Measurements from ENCODE around the gene ASZ1.

ASZ1 gene

GRCh38 chr7:117323305-117323850 lies 103.9 kb downstream of the ASZ1 start:
- WGBS = 1% methylated on average over 25 of the region's 25 CpGs
- peaks cover 11% of the 10 kb centered on the region for H3K9me3 ChIP-seq (ENCODE audit: control insufficient read depth, low read length)
- no peak overlapping the region for H2BK12ac ChIP-seq (ENCODE audit: low read length in 2 of 2)
- DNase-seq = peak; percentile 57
- no peak overlapping the region for H3K4ac ChIP-seq (ENCODE audit: low read depth in 1 of 2, low read length in 2 of 2)
- no peak overlapping the region for H2AK5ac ChIP-seq (ENCODE audit: low read length, severe bottlenecking)
- peak overlapping the region; percentile 57 for H3K9ac ChIP-seq (ENCODE audit: low read length)
- H4K8ac ChIP-seq (ENCODE audit: low read length) = no peak overlapping the region
- peaks cover 16 to 27% of the 10 kb centered on the region in 2 experiments for H3K27me3 ChIP-seq (ENCODE audit: control insufficient read depth in 1 of 2, insufficient read depth in 1 of 2, low read length in 2 of 2)
- peak overlapping the region; percentile 61 to 80 for H3K4me3 ChIP-seq (ENCODE audit: insufficient read depth in 1 of 2, low read depth in 1 of 2, low read length in 2 of 2)
- no peaks in the 10 kb centered on the region for H3K79me1 ChIP-seq (replicated peaks; ENCODE audit: low read length, poor library complexity, severe bottlenecking)
- H4K91ac ChIP-seq (ENCODE audit: low read length) = no peak overlapping the region
- peaks cover 22% of the 10 kb centered on the region for H3K4me1 ChIP-seq (ENCODE audit: control insufficient read depth, insufficient read depth, low read depth, low read length)
- no peak overlapping the region for H3K14ac ChIP-seq (ENCODE audit: low read length in 2 of 2)
- no peak overlapping the region for H2BK5ac ChIP-seq (ENCODE audit: low read depth, low read length, poor library complexity, severe bottlenecking)
- no peak overlapping the region for H3K18ac ChIP-seq (ENCODE audit: low read depth in 1 of 2, low read length in 2 of 2)
- no peak overlapping the region for H2BK120ac ChIP-seq (ENCODE audit: low read depth, low read length)
- H2BK15ac ChIP-seq (ENCODE audit: low read depth, poor library complexity, severe bottlenecking) = no peak overlapping the region
- H3K4me2 ChIP-seq (ENCODE audit: low read length, poor library complexity, severe bottlenecking) = peak overlapping the region; percentile 91
- no peak overlapping the region for H2AFZ ChIP-seq (ENCODE audit: low read depth, low read length)
- no peak overlapping the region for H3K27ac ChIP-seq (ENCODE audit: low read length, poor library complexity, severe bottlenecking)
- H3K36me3 ChIP-seq (ENCODE audit: control insufficient read depth in 1 of 2, insufficient read depth in 2 of 2, low read depth in 1 of 2, low read length in 2 of 2) = peaks cover 0 to 3% of the 10 kb centered on the region in 2 experiments
- no peak overlapping the region for H3K23ac ChIP-seq (ENCODE audit: low read length in 2 of 2)

GRCh38 chr7:117322741-117323304 lies 104.5 kb downstream of the ASZ1 start, which contains the start of gene WNT2:
Gene WNT2 (minus strand): TSS chr7:117323058. CDS start chr7:117322989, 69 bp downstream.
- DNase-seq = no peak
- Histone ChIP-seq H2AK5ac (ENCODE audit: low read length, severe bottlenecking) (no peak within 1 kb of the TSS), H2BK120ac (ENCODE audit: low read depth, low read length) (no peak within 1 kb of the TSS), H3K4ac (ENCODE audit: low read depth in 1 of 2, low read length in 2 of 2) (no peak within 1 kb of the TSS), H2BK5ac (ENCODE audit: low read depth, low read length, poor library complexity, severe bottlenecking) (no peak within 1 kb of the TSS), H3K23ac (ENCODE audit: low read length in 2 of 2) (no peak within 1 kb of the TSS), H3K4me2 (ENCODE audit: low read length, poor library complexity, severe bottlenecking) (peak within 1 kb of the TSS; percentile 91), H3K36me3 (ENCODE audit: control insufficient read depth in 1 of 2, insufficient read depth in 2 of 2, low read depth in 1 of 2, low read length in 2 of 2) (peaks cover 0 to 3% of the 10 kb centered on the region in 2 experiments), H3K27ac (ENCODE audit: low read length, poor library complexity, severe bottlenecking) (no peak within 1 kb of the TSS), H2BK12ac (ENCODE audit: low read length in 2 of 2) (no peak within 1 kb of the TSS), H3K4me1 (ENCODE audit: control insufficient read depth, insufficient read depth, low read depth, low read length) (peaks cover 22% of the 10 kb centered on the region), H3K27me3 (ENCODE audit: control insufficient read depth in 1 of 2, insufficient read depth in 1 of 2, low read length in 2 of 2) (peaks cover 16 to 27% of the 10 kb centered on the region in 2 experiments), H3K4me3 (ENCODE audit: insufficient read depth in 1 of 2, low read depth in 1 of 2, low read length in 2 of 2) (peak within 1 kb of the TSS; percentile 61 to 80), H4K8ac (ENCODE audit: low read length) (peak within 1 kb of the TSS; percentile 32), H2BK15ac (ENCODE audit: low read depth, poor library complexity, severe bottlenecking) (peak within 1 kb of the TSS; percentile 33), H3K79me1 (replicated peaks; ENCODE audit: low read length, poor library complexity, severe bottlenecking) (no peaks in the 10 kb centered on the region), H3K18ac (ENCODE audit: low read depth in 1 of 2, low read length in 2 of 2) (no peak within 1 kb of the TSS), H3K9ac (ENCODE audit: low read length) (peak within 1 kb of the TSS; percentile 57), H3K9me3 (ENCODE audit: control insufficient read depth, low read length) (peaks cover 11% of the 10 kb centered on the region), H3K14ac (ENCODE audit: low read length in 2 of 2) (no peak within 1 kb of the TSS), H4K91ac (ENCODE audit: low read length) (no peak within 1 kb of the TSS), H2AFZ (ENCODE audit: low read depth, low read length) (peak within 1 kb of the TSS; percentile 80)
- 4% methylated on average over 56 of the region's 60 CpGs for WGBS

GRCh38 chr7:117320523-117320922 lies 106.8 kb downstream of the ASZ1 start:
- Histone ChIP-seq H4K91ac (ENCODE audit: low read length) (no peak overlapping the region), H3K4me3 (ENCODE audit: insufficient read depth in 1 of 2, low read depth in 1 of 2, low read length in 2 of 2) (no peak overlapping the region), H4K8ac (ENCODE audit: low read length) (no peak overlapping the region), H3K18ac (ENCODE audit: low read depth in 1 of 2, low read length in 2 of 2) (no peak overlapping the region), H3K14ac (ENCODE audit: low read length in 2 of 2) (no peak overlapping the region), H2BK120ac (ENCODE audit: low read depth, low read length) (no peak overlapping the region), H3K23ac (ENCODE audit: low read length in 2 of 2) (no peak overlapping the region), H2AK5ac (ENCODE audit: low read length, severe bottlenecking) (no peak overlapping the region), H2BK5ac (ENCODE audit: low read depth, low read length, poor library complexity, severe bottlenecking) (no peak overlapping the region), H2BK15ac (ENCODE audit: low read depth, poor library complexity, severe bottlenecking) (no peak overlapping the region), H3K9ac (ENCODE audit: low read length) (no peak overlapping the region), H3K4ac (ENCODE audit: low read depth in 1 of 2, low read length in 2 of 2) (no peak overlapping the region), H3K27me3 (ENCODE audit: control insufficient read depth in 1 of 2, insufficient read depth in 1 of 2, low read length in 2 of 2) (peaks cover 16 to 27% of the 10 kb centered on the region in 2 experiments), H3K79me1 (replicated peaks; ENCODE audit: low read length, poor library complexity, severe bottlenecking) (no peaks in the 10 kb centered on the region), H2BK12ac (ENCODE audit: low read length in 2 of 2) (no peak overlapping the region), H3K4me2 (ENCODE audit: low read length, poor library complexity, severe bottlenecking) (no peak overlapping the region), H2AFZ (ENCODE audit: low read depth, low read length) (no peak overlapping the region), H3K27ac (ENCODE audit: low read length, poor library complexity, severe bottlenecking) (no peak overlapping the region), H3K9me3 (ENCODE audit: control insufficient read depth, low read length) (no peaks in the 10 kb centered on the region), H3K36me3 (ENCODE audit: control insufficient read depth in 1 of 2, insufficient read depth in 2 of 2, low read depth in 1 of 2, low read length in 2 of 2) (peaks cover 0 to 3% of the 10 kb centered on the region in 2 experiments), H3K4me1 (ENCODE audit: control insufficient read depth, insufficient read depth, low read depth, low read length) (peaks cover 22% of the 10 kb centered on the region)
- no peak for DNase-seq
- WGBS = 83% methylated on average over 9 of the region's 10 CpGs

GRCh38 chr7:117319181-117319580 lies 108.1 kb downstream of the ASZ1 start:
- Histone ChIP-seq H4K91ac (ENCODE audit: low read length) (no peak overlapping the region), H2AK5ac (ENCODE audit: low read length, severe bottlenecking) (no peak overlapping the region), H3K36me3 (ENCODE audit: control insufficient read depth in 1 of 2, insufficient read depth in 2 of 2, low read depth in 1 of 2, low read length in 2 of 2) (peaks cover 0 to 3% of the 10 kb centered on the region in 2 experiments), H2BK12ac (ENCODE audit: low read length in 2 of 2) (no peak overlapping the region), H3K4me2 (ENCODE audit: low read length, poor library complexity, severe bottlenecking) (no peak overlapping the region), H2AFZ (ENCODE audit: low read depth, low read length) (no peak overlapping the region), H3K23ac (ENCODE audit: low read length in 2 of 2) (no peak overlapping the region), H4K8ac (ENCODE audit: low read length) (no peak overlapping the region), H3K4me1 (ENCODE audit: control insufficient read depth, insufficient read depth, low read depth, low read length) (peaks cover 15% of the 10 kb centered on the region), H3K4me3 (ENCODE audit: insufficient read depth in 1 of 2, low read depth in 1 of 2, low read length in 2 of 2) (no peak overlapping the region), H2BK5ac (ENCODE audit: low read depth, low read length, poor library complexity, severe bottlenecking) (no peak overlapping the region), H3K27ac (ENCODE audit: low read length, poor library complexity, severe bottlenecking) (no peak overlapping the region), H3K4ac (ENCODE audit: low read depth in 1 of 2, low read length in 2 of 2) (no peak overlapping the region), H2BK120ac (ENCODE audit: low read depth, low read length) (no peak overlapping the region), H3K9me3 (ENCODE audit: control insufficient read depth, low read length) (no peaks in the 10 kb centered on the region), H3K9ac (ENCODE audit: low read length) (no peak overlapping the region), H3K27me3 (ENCODE audit: control insufficient read depth in 1 of 2, insufficient read depth in 1 of 2, low read length in 2 of 2) (peaks cover 16 to 27% of the 10 kb centered on the region in 2 experiments), H3K79me1 (replicated peaks; ENCODE audit: low read length, poor library complexity, severe bottlenecking) (no peaks in the 10 kb centered on the region), H3K18ac (ENCODE audit: low read depth in 1 of 2, low read length in 2 of 2) (no peak overlapping the region), H2BK15ac (ENCODE audit: low read depth, poor library complexity, severe bottlenecking) (no peak overlapping the region), H3K14ac (ENCODE audit: low read length in 2 of 2) (no peak overlapping the region)
- 81% methylated on average over 2 of the region's 3 CpGs for WGBS
- DNase-seq = no peak

Data from mesenchymal stem cell (in vitro differentiated cells and primary cell).